ENCODE data around the gene SH3RF3.

SH3RF3 gene

GRCh38 chr2:109547280-109547679, 418.3 kb downstream of the SH3RF3 start:
- no peak for DNase-seq (ENCODE audit: low read depth in 2 of 2)

DNA sequence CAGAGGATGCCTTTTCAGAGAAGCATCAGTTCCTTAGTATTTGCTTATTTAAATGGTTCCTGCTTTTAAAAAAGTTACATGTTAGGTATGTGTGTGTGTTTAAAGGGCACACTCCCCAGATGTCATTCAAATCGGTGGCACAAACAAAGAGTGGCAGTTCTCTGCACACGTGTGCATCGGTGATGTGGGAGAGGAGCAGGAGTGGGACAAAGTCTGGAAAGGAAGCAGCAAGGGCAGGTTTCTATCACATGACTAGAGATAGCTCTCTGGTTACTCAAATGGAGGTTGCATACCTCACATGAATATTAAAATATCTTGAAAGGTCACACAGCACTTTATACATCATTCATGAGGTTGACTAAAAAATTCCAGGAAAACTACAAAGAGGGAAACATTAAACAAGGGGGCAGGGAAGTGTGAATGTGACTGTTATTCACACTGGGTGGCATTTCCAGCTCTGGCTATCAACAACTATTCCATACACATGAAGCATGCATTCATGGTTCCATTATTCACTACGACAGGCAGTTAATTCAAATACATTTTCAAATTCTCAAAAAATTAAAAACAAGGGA, 420.1 kb downstream of the SH3RF3 start:
- no peak for DNase-seq (ENCODE audit: low read depth in 2 of 2)

Data from stimulated activated CD8-positive, alpha-beta memory T cell treated with anti-CD3 and anti-CD28 coated beads, Interleukin-2, amount 100 ng/mL, for 1 hour (primary cell).